HFF-Myc (cell line): ENCODE results near the gene ATP6V0E1.
"Not testable (repeated sequence)": the region's sequence is repeated elsewhere in the genome, so short reads cannot be mapped to it uniquely, and the experiment has no call there.

Source experiments
- DNase-seq: peaks from one replicate; pipeline ENCODE4 v3.0.0-alpha.2; 2011; ENCODE audit warnings: low read depth; ENCODE audit errors: extremely low read depth
- H3K4me3 ChIP-seq: replicated peaks from 2 replicates; pipeline ENCODE4 v1.5.1; 2011; ENCODE audit warnings: low read depth, mild to moderate bottlenecking, control low read depth, low read length
- TF ChIP-seq, protein P1 (sequence below): IDR thresholded peaks from 2 replicates; pipeline ENCODE4 v1.5.1; 2012; ENCODE audit warnings: mild to moderate bottlenecking, low read depth, low read length, control low read depth; ENCODE audit errors: missing control alignments

The ATP6V0E1 gene

DNA sequence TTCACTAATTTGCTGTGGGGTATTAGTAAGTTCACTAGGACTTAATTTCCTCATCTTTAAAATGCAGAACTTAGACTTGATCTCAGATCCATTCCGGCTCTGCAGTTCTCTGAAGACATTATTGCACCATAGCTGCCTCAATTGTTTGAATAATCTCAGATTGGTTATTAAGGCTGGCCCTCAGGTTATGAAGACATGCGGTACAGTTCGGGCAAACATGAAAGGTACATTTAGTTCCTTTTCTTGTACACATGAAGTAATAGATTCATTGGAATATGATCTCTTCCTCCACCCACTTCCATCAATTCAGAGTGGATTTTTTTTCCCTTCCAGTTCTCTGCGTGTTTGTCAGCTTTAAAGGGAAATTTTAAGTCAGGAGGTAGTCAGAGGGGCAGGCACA is 28.0 kb downstream of the ATP6V0E1 start:
- no peak overlapping the region for H3K4me3 ChIP-seq
- TF ChIP-seq, protein P1, sequence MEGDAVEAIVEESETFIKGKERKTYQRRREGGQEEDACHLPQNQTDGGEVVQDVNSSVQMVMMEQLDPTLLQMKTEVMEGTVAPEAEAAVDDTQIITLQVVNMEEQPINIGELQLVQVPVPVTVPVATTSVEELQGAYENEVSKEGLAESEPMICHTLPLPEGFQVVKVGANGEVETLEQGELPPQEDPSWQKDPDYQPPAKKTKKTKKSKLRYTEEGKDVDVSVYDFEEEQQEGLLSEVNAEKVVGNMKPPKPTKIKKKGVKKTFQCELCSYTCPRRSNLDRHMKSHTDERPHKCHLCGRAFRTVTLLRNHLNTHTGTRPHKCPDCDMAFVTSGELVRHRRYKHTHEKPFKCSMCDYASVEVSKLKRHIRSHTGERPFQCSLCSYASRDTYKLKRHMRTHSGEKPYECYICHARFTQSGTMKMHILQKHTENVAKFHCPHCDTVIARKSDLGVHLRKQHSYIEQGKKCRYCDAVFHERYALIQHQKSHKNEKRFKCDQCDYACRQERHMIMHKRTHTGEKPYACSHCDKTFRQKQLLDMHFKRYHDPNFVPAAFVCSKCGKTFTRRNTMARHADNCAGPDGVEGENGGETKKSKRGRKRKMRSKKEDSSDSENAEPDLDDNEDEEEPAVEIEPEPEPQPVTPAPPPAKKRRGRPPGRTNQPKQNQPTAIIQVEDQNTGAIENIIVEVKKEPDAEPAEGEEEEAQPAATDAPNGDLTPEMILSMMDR = no peak
- DNase-seq = no peak

DNA sequence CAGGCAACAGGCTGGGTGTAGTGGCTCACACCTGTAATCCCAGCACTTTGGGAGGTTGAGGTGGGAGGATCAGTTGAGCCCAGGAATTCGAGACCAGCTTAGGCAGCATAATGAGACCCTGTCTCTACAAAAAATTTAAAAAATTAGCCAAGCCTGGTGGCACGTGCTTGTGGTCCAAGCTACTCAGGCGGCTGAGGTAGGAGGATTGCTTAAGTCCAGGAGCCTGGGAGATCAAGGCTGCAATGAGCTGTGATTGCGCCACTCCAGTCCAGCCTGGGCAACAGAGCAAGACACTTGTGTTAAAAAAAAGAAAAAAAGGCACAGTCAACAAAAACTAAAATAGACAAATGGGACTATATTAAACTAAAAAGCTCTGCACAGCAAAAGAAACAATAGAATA is 29.3 kb downstream of the ATP6V0E1 start:
- no peak overlapping the region for H3K4me3 ChIP-seq
- no peak for DNase-seq
- TF ChIP-seq, protein P1 = no peak

DNA sequence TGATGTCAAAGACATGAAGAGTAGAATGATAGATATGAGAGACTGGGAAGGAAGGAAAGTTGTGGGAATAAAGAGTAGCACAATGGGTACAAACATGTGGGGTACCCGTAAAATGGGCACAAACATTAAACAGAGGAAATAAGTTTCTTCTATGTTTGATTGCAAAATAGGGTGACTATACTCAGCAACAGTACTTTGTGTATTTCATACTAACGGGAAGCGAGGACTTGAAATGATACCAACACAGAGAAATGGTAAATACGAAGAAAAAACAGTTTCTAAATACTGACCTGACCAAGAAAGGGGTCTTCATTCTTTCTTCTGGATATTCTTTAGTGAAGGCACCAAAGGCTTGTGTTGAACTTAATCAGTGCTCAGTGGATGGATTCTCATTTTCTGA is 31.1 kb downstream of the ATP6V0E1 start:
- TF ChIP-seq, protein P1 = no peak
- no peak overlapping the region for H3K4me3 ChIP-seq
- DNase-seq = no peak

DNA sequence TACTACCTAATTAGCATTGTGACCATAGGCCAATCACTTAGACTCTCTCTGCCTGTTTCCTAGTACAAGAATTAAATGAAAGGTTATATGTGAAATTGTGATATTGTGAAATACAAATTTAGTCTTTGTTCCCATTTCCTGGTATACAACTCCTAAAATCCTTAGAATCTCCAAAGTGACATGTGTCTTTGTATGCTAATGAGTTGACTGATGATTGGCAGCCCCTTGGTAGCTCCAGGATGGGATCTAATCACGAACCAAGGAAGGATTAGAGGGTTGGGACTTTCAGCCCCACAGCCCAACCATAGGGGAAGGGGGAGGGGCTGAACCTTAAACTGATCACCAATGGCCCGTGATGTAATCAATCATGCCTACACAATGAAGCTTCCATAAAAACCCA is 31.6 kb downstream of the ATP6V0E1 start:
- no peak overlapping the region for H3K4me3 ChIP-seq
- DNase-seq = no peak
- TF ChIP-seq, protein P1 = no peak

DNA sequence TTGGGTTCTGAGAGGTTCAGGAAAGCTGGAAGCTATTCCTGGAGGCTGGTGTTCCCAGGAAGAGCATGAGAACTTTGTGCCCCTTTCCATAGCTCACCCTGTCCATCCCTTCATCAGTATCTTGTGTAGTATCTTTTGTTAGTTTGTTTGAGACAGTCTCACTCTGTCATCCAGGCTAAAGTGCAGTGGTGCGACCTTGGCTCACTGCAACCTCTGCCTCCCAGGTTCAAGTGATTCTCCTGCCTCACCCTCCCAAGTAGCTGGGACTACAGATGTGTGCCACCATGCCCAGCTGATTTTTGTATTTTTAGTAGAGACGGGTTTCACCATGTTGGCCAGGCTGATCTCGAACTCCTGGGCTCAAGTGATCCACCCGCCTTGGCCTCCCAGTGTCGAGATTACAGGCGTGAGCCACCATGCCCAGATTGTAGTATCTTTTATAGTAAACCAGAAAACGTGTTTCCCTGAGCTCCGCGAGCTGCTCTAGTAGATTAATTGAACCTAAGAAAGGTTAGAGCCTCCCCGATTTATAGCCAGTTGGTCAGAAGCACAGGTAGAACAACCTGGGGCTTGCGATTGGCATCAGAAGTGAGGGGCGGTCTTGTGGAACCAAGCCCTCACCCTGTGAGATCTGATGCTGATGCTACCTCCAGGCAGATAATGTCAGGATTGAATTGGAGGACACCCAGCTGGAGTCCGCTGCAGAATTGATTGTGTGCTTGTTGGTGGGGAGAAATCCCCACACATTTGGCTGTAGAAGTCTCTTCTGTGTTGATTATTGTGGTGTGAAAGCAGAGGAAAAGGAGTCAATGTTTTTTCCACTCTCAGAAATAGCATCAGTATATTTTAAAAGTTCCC is 32.3 kb downstream of the ATP6V0E1 start:
- no peak overlapping the region for H3K4me3 ChIP-seq
- TF ChIP-seq, protein P1 = no peak
- no peak for DNase-seq

DNA sequence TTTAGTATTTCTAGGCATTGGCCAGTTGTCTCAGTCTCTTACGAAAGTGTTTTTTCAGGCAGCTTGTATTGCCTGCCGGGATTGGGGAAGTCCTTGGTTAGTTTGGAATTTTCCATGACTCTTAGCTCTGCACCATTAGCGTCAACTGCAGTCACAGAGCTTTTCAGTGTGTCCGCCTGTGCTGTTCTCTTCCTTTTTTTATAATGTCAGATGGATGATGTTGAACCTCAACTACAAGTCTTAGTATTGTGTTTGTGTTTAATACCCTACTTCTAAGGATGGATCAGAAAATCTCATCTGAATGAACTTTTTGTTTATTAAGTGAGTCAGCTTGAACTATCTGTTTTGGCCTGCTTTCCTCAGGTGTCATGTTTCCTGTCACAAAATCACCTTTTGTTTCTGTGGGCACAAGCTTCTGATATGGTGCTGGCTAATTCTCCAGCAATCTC is 33.1 kb downstream of the ATP6V0E1 start:
- no peak for DNase-seq
- TF ChIP-seq, protein P1 = no peak
- no peak overlapping the region for H3K4me3 ChIP-seq

DNA sequence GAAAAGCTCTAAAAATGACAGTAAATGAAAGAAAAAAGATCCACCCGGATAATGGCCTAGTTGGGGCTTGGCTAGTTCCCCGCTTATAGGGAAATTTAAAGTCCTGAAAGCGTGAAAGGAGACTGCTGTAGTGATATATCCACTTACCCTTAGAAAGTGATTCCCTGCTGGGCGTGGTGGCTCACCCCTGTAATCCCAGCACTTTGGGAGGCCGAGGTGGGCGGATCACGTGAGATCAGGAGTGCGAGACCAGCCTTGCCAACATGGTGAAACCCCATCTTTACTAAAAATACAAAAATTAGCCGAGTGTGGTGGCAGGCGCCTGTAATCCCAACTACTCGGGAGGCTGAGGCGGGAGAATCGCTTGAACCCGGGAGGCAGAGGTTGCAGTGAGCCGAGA is 33.5 kb downstream of the ATP6V0E1 start:
- H3K4me3 ChIP-seq, DNase-seq: not testable (repeated sequence)
